Ishikawa (cell line): ENCODE data around the gene RTN3.

Source experiments
- CEBPB ChIP-seq: IDR thresholded peaks from 2 replicates; pipeline ENCODE4 v1.6.1; 2012
- CREB1 ChIP-seq: IDR thresholded peaks from 2 replicates; pipeline ENCODE4 v1.6.1; 2012; ENCODE audit warnings: low read depth
- EGR1 ChIP-seq: IDR thresholded peaks from 2 replicates; pipeline ENCODE4 v1.6.1; 2012
- EP300 ChIP-seq: IDR thresholded peaks from 2 replicates; pipeline ENCODE4 v1.6.1; 2012; ENCODE audit warnings: borderline replicate concordance
- FOXM1 ChIP-seq: IDR thresholded peaks from 2 replicates; pipeline ENCODE4 v1.6.1; 2012; ENCODE audit warnings: low read depth, borderline replicate concordance
- NFIC ChIP-seq: IDR thresholded peaks from 2 replicates; pipeline ENCODE4 v1.6.1; 2012
- RAD21 ChIP-seq: IDR thresholded peaks from 2 replicates; pipeline ENCODE4 v1.6.1; 2012; ENCODE audit warnings: low read depth
- TAF1 ChIP-seq: IDR thresholded peaks from 2 replicates; pipeline ENCODE4 v1.6.1; 2012; ENCODE audit warnings: low read depth, mild to moderate bottlenecking
- TCF12 ChIP-seq: IDR thresholded peaks from 2 replicates; pipeline ENCODE4 v1.6.1; 2012; ENCODE audit warnings: low read depth
- TEAD4 ChIP-seq: IDR thresholded peaks from 2 replicates; pipeline ENCODE4 v1.6.1; 2012
- YY1 ChIP-seq: IDR thresholded peaks from 2 replicates; pipeline ENCODE4 v1.6.1; 2012; ENCODE audit warnings: low read depth
- ZBTB7A ChIP-seq: IDR thresholded peaks from 2 replicates; pipeline ENCODE4 v1.6.1; 2012; ENCODE audit warnings: low read depth
- TF ChIP-seq, protein P1 (sequence below): IDR thresholded peaks from 2 replicates; pipeline ENCODE4 v1.6.1; 2012; ENCODE audit warnings: low read depth, mild to moderate bottlenecking
- TF ChIP-seq, protein P2 (sequence below): IDR thresholded peaks from 2 replicates; pipeline ENCODE4 v1.6.1; 2012
- TF ChIP-seq, protein P3 (sequence below): IDR thresholded peaks from 2 replicates; pipeline ENCODE4 v1.6.1; 2012

The RTN3 gene, protein sequence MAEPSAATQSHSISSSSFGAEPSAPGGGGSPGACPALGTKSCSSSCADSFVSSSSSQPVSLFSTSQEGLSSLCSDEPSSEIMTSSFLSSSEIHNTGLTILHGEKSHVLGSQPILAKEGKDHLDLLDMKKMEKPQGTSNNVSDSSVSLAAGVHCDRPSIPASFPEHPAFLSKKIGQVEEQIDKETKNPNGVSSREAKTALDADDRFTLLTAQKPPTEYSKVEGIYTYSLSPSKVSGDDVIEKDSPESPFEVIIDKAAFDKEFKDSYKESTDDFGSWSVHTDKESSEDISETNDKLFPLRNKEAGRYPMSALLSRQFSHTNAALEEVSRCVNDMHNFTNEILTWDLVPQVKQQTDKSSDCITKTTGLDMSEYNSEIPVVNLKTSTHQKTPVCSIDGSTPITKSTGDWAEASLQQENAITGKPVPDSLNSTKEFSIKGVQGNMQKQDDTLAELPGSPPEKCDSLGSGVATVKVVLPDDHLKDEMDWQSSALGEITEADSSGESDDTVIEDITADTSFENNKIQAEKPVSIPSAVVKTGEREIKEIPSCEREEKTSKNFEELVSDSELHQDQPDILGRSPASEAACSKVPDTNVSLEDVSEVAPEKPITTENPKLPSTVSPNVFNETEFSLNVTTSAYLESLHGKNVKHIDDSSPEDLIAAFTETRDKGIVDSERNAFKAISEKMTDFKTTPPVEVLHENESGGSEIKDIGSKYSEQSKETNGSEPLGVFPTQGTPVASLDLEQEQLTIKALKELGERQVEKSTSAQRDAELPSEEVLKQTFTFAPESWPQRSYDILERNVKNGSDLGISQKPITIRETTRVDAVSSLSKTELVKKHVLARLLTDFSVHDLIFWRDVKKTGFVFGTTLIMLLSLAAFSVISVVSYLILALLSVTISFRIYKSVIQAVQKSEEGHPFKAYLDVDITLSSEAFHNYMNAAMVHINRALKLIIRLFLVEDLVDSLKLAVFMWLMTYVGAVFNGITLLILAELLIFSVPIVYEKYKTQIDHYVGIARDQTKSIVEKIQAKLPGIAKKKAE

DNA sequence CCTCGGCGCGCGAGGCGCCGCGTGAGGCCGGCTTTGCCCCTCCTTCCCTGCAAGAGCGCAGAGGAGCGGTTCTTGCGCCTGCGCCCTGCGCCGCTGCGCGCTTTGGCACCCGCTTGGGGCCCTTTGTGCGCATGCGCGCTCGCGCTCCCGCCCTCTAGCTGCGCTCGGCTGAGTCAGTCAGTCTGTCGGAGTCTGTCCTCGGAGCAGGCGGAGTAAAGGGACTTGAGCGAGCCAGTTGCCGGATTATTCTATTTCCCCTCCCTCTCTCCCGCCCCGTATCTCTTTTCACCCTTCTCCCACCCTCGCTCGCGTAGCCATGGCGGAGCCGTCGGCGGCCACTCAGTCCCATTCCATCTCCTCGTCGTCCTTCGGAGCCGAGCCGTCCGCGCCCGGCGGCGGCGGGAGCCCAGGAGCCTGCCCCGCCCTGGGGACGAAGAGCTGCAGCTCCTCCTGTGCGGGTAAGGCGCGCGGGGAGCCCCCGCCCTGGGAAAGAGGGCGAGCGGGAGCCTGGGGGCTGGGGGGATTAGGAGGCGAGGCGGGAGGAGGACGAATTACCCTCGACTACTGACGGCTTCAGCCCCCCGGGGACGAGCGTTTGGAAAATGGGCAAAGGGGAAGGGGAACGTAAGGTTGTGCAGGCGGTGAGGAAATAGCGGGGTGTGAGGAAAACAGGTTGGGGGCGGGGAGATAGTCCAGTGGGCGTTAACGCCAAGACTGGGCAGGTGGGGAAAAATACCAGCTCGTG, at the start of gene RTN3:
RTN3 (plus strand) TSS at position 180 of the 745 bp plus-strand sequence; CDS start at position 317, 137 bp downstream.
- peak; percentile 92 for TF ChIP-seq TAF1
- TF ChIP-seq, protein P1, sequence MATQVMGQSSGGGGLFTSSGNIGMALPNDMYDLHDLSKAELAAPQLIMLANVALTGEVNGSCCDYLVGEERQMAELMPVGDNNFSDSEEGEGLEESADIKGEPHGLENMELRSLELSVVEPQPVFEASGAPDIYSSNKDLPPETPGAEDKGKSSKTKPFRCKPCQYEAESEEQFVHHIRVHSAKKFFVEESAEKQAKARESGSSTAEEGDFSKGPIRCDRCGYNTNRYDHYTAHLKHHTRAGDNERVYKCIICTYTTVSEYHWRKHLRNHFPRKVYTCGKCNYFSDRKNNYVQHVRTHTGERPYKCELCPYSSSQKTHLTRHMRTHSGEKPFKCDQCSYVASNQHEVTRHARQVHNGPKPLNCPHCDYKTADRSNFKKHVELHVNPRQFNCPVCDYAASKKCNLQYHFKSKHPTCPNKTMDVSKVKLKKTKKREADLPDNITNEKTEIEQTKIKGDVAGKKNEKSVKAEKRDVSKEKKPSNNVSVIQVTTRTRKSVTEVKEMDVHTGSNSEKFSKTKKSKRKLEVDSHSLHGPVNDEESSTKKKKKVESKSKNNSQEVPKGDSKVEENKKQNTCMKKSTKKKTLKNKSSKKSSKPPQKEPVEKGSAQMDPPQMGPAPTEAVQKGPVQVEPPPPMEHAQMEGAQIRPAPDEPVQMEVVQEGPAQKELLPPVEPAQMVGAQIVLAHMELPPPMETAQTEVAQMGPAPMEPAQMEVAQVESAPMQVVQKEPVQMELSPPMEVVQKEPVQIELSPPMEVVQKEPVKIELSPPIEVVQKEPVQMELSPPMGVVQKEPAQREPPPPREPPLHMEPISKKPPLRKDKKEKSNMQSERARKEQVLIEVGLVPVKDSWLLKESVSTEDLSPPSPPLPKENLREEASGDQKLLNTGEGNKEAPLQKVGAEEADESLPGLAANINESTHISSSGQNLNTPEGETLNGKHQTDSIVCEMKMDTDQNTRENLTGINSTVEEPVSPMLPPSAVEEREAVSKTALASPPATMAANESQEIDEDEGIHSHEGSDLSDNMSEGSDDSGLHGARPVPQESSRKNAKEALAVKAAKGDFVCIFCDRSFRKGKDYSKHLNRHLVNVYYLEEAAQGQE = no peak
- no peak for TF ChIP-seq FOXM1
- no peak for TF ChIP-seq RAD21
- TF ChIP-seq YY1 = peak; percentile 46
- no peak; the same call in 1 of the 2 replicates for TF ChIP-seq ZBTB7A
- no peak for TF ChIP-seq EGR1
- TF ChIP-seq CREB1 = no peak
- TF ChIP-seq CEBPB = no peak
- TF ChIP-seq EP300 = no peak
- TF ChIP-seq, protein P2, sequence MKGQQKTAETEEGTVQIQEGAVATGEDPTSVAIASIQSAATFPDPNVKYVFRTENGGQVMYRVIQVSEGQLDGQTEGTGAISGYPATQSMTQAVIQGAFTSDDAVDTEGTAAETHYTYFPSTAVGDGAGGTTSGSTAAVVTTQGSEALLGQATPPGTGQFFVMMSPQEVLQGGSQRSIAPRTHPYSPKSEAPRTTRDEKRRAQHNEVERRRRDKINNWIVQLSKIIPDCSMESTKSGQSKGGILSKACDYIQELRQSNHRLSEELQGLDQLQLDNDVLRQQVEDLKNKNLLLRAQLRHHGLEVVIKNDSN = peak; percentile 25; the same call in 1 of the 2 replicates
- TF ChIP-seq TCF12 = no peak
- TF ChIP-seq, protein P3, sequence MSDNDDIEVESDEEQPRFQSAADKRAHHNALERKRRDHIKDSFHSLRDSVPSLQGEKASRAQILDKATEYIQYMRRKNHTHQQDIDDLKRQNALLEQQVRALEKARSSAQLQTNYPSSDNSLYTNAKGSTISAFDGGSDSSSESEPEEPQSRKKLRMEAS = peak; percentile 89
- TF ChIP-seq TEAD4 = no peak
- TF ChIP-seq NFIC = no peak

DNA sequence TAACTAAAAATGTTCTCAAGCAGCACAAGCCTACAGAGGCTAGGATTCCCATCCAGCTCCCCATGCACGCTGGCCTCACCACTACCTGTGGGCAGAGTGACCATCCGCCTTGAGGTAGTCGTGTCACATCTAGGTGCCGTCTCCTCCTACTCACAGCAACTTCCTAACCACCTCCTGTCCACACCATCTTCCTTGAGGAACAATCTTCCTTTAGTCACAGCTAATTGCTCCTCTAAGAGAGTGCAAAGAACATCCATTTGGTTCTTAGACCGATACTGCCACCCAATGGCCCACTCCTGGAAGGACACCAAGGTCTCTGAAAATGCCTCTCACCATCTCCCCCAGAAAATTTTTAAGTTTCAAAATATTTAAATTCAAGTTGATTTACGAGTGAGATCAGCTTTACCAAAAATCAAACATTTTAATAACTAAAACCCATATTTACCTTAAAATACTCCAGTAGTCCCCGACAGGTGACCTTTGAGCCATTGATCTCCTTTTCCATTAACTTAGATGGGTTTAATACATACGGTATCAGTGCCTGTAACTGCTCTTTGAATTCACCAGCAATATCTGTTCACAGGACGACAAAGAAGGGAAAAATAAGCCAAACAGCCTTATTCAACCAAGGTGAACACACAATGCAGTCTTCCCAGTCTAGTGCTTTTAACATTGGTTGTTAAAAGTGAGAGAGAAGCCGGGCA, 45.4 kb upstream of the RTN3 start:
- no peak for TF ChIP-seq CREB1
- peak; percentile 76 for TF ChIP-seq RAD21

DNA sequence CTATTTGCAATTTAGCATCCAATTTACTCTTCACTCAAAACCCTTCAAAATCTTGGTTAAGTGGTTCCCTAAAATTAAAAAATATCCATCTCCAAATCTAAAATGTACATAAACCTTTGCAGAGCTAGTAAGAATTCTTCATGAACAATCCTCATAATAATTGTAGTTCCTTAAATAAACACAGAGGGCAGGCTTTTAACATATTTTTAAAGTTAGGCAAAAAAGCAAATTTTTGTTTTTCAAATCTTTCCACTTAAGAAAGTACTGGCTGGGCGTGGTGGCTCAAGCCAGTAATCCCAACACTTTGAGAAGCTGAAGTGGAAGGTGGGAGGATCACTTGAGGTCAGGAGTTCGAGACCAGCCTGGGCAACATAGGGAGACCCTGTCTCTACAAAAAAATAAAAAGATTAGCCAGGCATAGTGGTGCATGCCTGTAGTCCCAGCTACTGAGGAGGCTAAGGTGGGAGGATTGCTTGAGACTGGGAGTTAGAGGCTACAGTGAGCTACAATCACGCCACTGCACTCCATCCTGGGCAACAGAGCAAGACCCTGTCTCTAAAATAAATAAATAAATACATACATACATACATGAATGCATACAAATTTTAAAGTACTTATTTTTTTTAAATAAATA, 42.0 kb upstream of the RTN3 start:
- TF ChIP-seq, protein P1 = no peak
- TF ChIP-seq RAD21 = peak; percentile 20

DNA sequence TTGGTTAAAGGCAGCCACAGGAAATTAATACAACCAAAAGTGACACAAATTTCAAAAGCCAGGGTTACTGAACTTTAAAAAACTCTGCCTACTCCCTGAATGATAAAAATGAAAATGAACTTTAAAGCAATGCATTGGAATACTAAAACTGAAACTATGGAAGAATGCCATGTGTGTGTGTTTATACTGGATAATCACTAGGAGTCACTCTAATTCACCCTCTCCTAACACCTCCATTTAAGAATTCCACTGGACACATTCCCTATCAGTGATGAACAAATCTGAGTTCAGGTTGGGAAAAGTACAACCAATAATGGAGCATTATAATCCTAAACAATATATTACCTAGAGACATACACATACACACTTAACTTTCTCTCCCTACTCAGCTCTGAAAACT, 39.6 kb upstream of the RTN3 start:
- TF ChIP-seq CEBPB = no peak
- TF ChIP-seq NFIC = no peak
- TF ChIP-seq, protein P3 = no peak
- TF ChIP-seq FOXM1 = no peak
- no peak for TF ChIP-seq EGR1
- TF ChIP-seq, protein P2 = no peak
- TF ChIP-seq ZBTB7A = no peak
- no peak for TF ChIP-seq RAD21
- no peak for TF ChIP-seq EP300
- no peak for TF ChIP-seq YY1
- no peak for TF ChIP-seq TAF1
